HG02623 (cell line): ENCODE data around the gene SLAIN2.

Source experiments
- ATAC-seq: cut with Tn5 transposase; IDR thresholded peaks from one replicate; pipeline ENCODE4 v1.9.1; 2021; ENCODE audit warnings: moderate library complexity; ENCODE audit not compliant: unreplicated experiment

Gene SLAIN2

GRCh38 chr4:48369248-48369647 is 27.9 kb downstream of the SLAIN2 start:
- ATAC-seq: no peak

- ATAC-seq: no peak
Observed at GRCh38 chr4:48369771-48370170, 28.4 kb downstream of the SLAIN2 start.

- ATAC-seq: no peak
Observed at GRCh38 chr4:48370260-48371134, 29.2 kb downstream of the SLAIN2 start.

GRCh38 chr4:48372272-48372671 is 30.9 kb downstream of the SLAIN2 start:
- no peak for ATAC-seq

- no peak for ATAC-seq
Observed at GRCh38 chr4:48375651-48376304, 34.4 kb downstream of the SLAIN2 start.

- ATAC-seq: no peak
Observed at GRCh38 chr4:48379587-48380180, 38.4 kb downstream of the SLAIN2 start.

GRCh38 chr4:48380583-48381167 is 39.3 kb downstream of the SLAIN2 start:
- no peak for ATAC-seq

- ATAC-seq: no peak
Observed at GRCh38 chr4:48388525-48389154, 47.3 kb downstream of the SLAIN2 start.

- ATAC-seq: no peak
Observed at GRCh38 chr4:48396043-48396442, 54.7 kb downstream of the SLAIN2 start.

- ATAC-seq: no peak
Observed at GRCh38 chr4:48400416-48400815, 59.1 kb downstream of the SLAIN2 start.

- no peak for ATAC-seq
Observed at GRCh38 chr4:48403358-48403757, 62.0 kb downstream of the SLAIN2 start.

- no peak for ATAC-seq
Observed at GRCh38 chr4:48403779-48404178, 62.5 kb downstream of the SLAIN2 start.

- ATAC-seq: no peak
Observed at GRCh38 chr4:48405924-48406323, 64.6 kb downstream of the SLAIN2 start.

GRCh38 chr4:48409203-48409602 is 67.9 kb downstream of the SLAIN2 start:
- ATAC-seq: no peak

GRCh38 chr4:48410812-48411211 is 69.5 kb downstream of the SLAIN2 start:
- no peak for ATAC-seq

- no peak for ATAC-seq
Observed at GRCh38 chr4:48420144-48420543, 78.8 kb downstream of the SLAIN2 start.

GRCh38 chr4:48421101-48421500 is 79.8 kb downstream of the SLAIN2 start:
- no peak for ATAC-seq

- ATAC-seq: no peak
Observed at GRCh38 chr4:48428926-48429325, 87.6 kb downstream of the SLAIN2 start.

GRCh38 chr4:48429709-48430474 is 88.6 kb downstream of the SLAIN2 start:
- ATAC-seq: no peak

- no peak for ATAC-seq
Observed at GRCh38 chr4:48431401-48431800, 90.1 kb downstream of the SLAIN2 start.
